Fibroblast of pulmonary artery (primary cell): ENCODE data around the gene YWHAH.

ENCODE experiments used
- DNase-seq: peaks from one replicate; pipeline ENCODE4 v3.0.0-alpha.2; 2010; ENCODE audit warnings: low read depth
- H3K4me3 ChIP-seq: replicated peaks from 2 replicates; pipeline ENCODE4 v1.5.1; 2011; ENCODE audit warnings: low read depth, mild to moderate bottlenecking, control low read depth, low read length, moderate library complexity
- CTCF ChIP-seq: IDR thresholded peaks from 2 replicates; pipeline ENCODE4 v1.5.1; 2011; ENCODE audit warnings: mild to moderate bottlenecking, control low read depth, low read length, inconsistent platforms; ENCODE audit errors: missing control alignments

YWHAH gene

GRCh38 chr22:31901388-31902137 is 42.8 kb upstream of the YWHAH start:
- DNase-seq, result peak; percentile 71
- no peak overlapping the region for H3K4me3 ChIP-seq
- TF ChIP-seq CTCF, result no peak

- no peak overlapping the region for H3K4me3 ChIP-seq
- DNase-seq, result no peak
- TF ChIP-seq CTCF, result no peak
Measured at GRCh38 chr22:31904651-31905050, 39.7 kb upstream of the YWHAH start.

- no peak overlapping the region for H3K4me3 ChIP-seq
- no peak for TF ChIP-seq CTCF
- DNase-seq, result no peak
Measured at GRCh38 chr22:31905356-31905755, 39.0 kb upstream of the YWHAH start.

- H3K4me3 ChIP-seq, result no peak overlapping the region
- TF ChIP-seq CTCF, result no peak
- no peak for DNase-seq
Measured at GRCh38 chr22:31906086-31906485, 38.2 kb upstream of the YWHAH start.

GRCh38 chr22:31906569-31906968 is 37.8 kb upstream of the YWHAH start:
- no peak for TF ChIP-seq CTCF

GRCh38 chr22:31909977-31910376 is 34.4 kb upstream of the YWHAH start:
- DNase-seq, result no peak
- no peak overlapping the region for H3K4me3 ChIP-seq
- no peak for TF ChIP-seq CTCF

More at GRCh38 chr22:31906569-31906968, 37.8 kb upstream of the YWHAH start:
- H3K4me3 ChIP-seq, result no peak overlapping the region
- DNase-seq, result no peak
